ENCODE measurements around the gene USH1G.
"Not testable (repeated sequence)": the region's sequence is repeated elsewhere in the genome, so short reads cannot be mapped to it uniquely, and the experiment has no call there.

DNA sequence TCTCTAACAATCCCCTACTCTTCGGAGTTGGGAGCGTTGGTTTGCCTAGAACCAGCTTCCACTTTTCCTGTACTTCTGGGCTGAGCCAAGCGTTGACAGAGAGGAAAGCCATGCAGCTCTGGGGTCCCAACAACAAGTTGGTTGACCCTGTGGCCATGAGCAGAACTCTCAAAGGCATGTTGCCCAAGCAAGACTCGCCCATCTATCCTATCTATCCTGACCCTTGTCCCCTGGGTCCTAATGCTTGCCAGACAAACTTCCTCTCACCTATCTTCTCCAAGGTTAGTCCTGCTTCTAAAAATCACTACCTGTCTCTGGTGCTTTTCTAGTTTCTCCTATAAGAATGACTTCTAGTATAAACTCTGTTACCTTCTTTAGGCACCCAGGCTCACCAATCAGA, 14.0 kb downstream of the USH1G start:
- TF ChIP-seq SUZ12 (IDR thresholded peaks at IDR 0.05; ENCODE audit: extremely low read depth, insufficient read depth, insufficient read length); ZNF274 (IDR thresholded peaks at IDR 0.05; ENCODE audit: low read depth, low read length); YY1 (IDR thresholded peaks at IDR 0.05; ENCODE audit: insufficient read depth, insufficient read length): not testable (repeated sequence)
